ENCODE results near the gene ARVCF.

The ARVCF gene

DNA sequence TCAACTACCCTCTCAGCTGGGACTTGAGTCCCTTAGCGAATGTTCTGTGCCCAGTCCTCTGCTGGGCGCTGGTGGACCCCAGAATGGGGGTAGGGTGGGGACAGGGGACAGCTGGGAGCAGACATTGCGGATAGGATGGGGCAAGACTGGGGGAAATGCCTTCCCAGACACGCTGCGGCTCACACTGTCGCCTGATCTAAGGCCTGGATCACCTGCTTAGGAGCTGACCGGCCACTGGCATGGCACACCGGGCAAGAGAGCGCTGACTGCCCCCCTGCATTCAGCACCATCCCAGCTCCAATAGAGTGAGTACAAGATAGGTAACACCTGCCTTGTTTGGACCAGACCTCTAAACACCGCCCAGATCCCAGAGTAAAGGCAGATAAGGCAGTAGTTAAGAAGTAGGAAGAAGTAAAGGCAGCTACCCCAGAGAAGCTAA is 1.4 kb downstream of the ARVCF start:
- no peak for DNase-seq

DNA sequence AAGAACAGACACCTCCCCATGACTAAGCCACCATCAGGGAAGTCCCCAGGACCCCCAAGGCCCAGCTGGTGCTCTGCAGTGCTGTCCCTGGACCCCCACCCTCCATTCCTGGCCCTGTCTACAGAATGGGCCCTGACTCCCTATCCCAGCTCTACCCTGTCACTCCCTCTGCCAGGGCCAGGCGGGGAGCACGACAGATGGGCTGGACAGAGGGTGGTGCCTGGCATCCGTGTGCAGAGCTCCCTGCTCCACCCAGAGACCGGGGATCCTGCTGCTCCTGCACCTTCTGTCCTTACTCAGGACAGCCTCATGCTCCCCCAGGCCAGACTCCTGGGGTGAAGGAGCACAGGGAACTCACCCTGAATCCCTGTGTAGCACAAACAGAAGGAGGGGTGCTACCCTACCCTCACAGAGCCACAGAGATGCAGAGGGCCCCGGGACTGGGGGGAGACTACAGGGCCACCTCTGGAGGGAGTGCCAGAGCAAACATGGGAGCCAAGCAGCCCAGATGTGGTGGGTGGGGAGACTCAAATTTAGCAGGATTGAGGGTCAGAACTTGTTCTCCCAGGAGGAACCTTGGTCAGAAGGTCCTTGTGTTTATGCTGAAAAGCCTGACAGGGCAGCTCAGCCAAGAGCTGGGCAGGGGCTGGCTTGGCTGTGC is 2.0 kb downstream of the ARVCF start:
- DNase-seq = no peak

DNA sequence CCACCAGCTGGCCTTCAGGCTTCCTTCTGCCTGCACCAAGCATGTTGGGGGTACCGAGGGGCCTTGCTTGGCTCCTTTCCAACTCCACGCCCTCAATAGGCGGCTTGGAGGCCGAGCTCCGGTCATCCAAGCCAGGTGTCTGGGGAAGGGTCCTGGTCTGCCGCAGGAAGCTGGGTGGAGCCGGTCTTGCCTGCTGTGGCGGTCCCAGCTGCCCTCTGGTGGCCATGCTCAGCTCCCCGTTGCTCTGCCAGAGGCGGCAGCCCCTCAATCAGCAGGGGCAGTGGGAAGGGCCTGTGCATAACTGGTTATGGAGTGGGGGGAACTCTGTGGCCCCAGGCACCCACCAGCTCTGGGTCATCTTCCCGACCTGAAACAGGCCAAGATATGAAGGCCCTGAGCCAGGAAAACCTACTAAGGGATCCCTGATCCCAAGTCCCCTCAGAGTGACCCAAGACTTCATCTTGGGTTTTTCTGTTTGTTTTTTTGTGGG is 3.2 kb downstream of the ARVCF start:
- DNase-seq = no peak

DNA sequence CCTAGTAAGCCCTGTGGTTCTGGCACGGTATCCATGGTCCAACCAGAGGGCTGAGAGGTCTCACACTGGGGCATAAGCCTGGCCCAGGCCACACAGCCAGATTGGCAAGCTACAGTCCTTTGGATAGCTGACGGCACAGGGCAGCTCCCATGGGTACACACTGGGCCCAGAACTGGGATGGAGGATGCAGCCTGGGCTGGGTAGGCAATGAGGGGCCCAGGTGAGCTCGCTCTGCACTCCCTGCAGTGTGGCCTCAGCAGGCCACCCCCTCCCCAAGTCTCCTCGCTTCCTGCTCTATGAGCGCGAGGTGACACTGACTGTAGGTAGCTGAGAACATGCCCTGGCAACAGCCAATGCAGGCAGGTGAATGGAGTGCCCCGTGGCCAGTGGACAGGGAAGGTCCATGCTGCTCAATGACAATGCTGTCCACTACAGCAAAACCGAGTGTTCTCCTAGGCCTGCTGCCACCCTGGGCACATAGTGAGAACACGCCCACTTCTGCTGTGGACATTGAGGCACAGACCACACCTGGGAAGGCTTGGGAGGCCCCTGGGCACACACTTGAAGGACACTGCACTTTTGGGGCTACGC is 3.8 kb downstream of the ARVCF start:
- DNase-seq = no peak

DNA sequence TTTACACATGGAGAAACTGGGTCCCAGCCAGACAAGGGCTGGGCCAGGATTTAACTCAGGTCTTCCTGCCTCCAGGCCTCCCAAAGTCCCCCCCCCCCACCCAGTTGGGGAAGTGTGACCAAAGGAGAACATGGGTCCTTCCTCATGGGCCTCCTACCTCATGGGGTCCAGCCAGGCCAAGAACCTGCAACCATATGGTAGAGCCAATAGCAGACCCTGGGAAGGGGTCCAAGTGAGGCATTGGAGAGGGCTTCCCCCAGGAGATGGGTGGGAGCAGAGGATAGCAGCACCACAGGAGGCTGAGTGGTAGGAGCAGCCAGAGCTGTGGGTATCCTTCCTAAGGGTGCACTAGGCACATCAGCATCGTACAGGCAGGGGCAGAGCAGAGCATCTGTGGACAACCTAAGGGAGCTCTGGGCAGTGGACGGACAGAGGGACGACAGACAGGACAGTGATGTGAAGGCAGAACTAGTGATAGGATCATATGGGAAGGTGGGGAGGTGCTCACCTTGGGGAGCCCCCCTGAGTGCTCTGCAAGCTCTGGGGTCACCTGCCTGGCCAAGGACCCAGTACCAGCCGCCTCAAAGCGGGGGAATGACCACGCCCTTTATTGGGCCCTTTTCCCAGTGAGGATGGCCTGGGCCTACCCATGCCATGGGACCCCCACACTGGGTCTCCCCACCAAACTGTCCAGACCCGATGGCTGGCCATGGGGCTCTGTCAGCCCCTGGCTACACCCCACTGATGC is 4.5 kb downstream of the ARVCF start:
- no peak for DNase-seq

DNA sequence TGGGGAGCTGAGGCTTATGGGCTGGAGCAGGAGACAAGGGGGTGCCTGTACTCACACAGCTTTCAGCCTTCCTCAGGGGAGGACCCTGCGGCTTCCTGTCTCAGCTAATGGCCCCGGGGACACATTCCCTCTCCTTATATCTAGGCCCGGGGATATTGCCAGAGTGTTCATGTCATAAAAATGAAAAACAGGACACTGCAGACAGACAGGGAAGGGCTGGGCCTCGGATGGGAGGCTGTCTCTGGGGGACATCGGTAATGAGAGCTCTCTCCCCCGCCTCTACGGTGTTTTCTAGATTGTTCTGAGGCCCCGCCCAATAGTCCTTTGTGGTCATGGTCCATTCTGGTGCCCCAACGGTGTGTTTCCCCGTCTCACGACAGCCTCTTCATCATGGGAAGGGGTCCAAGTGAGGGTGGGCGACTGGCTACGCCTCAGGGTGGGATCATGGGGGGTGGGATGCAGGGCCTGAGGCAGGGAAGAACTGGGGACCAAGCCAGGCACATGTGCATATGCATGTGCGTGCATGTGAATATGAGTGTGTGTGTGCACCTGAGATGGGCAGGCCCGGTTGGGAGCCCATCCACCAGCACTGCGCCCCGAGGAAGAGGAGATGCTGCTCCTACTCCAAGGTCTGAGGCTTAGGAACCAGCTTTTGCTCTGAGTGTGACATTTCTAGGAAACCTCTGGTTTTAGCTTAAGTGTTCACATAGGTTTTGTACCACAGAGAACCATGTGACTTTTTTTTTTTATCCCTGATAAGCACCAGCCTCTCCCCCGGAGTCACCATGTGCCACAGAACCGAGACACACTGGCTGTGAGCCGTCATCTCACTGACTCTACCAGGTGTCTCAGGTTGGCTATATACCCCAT is 5.3 kb downstream of the ARVCF start:
- no peak for DNase-seq

DNA sequence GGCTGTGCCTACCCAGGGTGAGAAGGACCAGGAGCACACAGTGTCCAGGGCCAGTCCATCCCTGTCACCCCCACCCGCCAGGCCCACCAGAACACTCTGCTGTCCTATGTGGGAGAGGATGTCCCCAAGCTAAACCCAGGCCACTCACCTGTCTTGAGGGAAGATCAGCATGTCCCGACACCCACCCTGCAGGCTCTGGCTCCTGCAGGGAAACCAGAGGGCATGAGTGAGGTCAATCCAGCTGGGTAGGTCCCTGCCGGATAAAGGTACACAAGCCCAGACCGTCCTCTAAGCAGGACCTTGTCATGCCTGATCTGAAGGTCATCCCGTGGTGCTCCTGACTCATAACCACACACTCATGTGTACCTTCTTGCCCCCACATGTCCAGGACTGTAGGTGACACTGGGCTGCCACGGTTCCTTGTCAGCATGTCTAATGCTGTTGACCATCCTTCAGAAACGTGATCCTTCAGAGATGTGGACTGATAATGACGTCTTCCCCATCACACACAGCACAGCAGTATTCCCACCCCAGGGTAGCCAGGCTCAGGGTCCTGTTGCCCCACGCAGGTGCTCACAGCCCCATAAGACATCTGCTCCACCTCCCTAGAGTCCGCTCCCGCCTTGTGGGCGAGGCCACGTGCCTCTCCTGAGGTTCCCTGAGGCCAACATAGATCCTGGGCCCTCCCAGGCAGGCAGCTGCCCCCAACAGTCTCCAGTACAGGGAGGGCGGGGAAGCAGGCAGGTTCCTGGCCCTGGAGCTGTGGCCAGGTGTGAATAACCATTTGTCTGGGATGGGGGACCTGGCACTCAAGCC is 6.1 kb downstream of the ARVCF start:
- no peak for DNase-seq

DNA sequence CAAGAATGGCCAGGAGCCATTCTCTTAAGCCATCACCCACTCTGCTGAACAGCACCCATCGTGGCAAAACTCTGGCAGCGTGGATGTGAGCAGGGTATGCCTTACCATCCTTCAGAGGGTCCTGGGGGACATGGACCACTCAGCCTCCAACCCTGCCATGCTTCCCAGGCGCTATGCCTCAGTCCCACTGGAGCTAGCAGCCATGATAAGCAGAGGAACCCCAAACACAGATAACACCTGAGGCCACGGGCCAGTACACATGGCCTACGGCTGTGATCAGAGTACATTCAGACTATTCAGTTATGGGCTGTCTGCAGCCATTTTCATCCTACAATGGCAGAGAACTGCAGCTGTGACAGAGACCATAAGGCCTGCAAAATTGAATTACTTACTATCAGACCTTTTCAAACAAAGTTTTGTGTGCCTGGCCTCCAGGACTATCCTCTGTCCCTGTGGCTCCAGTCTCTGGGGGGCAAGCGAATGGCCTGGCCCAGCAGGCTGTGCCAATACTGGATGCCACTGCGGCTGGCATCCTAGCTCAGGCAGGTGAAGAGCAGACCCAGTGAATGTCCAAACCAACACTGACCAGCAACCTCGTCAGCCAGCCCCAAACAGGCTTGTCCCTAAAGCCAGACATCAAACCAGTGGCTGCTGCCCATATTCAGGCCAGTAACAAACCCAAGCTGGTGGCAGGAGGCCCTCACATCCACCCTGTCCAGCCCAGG is 6.9 kb downstream of the ARVCF start:
- no peak for DNase-seq

DNA sequence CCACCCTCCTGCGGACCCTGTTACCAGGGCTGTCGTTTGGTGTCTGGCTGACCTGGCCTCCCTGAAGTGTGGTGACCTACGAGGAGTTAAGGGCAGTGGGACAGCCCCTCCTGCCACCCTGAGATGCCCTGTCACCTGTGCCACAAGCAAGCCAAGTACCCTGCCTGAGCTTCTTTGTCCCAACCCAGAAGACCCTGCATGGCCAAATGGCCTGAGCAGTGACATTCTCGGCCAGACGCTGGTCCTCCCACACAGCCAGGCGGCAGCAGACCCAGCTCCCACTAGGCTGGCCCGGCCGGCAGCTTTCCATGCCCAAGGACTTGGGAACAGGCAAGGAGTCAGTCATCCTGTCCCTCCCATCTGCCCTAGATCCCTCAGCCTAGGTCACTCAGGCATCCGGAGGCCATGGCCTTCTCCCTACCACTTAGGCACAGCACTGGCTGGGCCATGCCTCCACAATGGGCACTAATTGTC is 7.6 kb downstream of the ARVCF start:
- no peak for DNase-seq

DNA sequence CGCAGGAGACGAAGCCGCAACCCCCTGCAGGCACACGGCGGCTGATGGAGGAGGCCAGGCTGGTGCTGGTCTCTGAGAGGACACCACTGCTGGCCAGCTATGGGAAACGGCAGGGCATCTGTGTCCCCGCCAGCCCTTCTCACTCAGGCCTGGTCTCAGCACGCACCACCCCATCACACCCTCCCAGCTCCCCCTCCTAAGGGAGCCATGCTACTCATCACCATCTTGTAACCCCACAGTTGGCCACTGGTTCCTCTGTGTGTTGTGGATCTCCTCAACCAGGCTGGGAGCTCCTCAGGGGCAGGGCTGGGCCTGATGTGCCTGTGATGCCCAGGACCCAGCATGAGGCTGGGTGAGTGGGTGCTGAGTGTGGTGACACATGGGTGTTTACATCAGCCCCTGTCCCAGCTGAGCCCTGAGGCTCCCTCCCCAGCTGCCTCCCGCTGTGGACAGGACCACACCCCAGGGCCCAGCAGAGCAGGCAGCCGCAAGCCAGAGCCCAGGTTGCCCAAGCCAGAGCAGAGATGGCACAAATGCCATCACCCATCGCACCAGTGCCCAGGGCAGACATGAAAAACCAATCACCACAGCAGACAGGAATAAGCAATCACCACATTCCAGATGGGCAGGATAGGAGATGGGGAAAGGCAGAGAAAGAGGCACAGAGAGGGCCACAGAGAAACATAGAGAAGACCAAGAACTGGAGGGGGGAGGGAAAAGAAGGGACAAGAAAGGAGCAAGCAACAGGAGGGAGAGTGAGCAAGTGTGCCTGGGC is 8.2 kb downstream of the ARVCF start:
- no peak for DNase-seq

DNA sequence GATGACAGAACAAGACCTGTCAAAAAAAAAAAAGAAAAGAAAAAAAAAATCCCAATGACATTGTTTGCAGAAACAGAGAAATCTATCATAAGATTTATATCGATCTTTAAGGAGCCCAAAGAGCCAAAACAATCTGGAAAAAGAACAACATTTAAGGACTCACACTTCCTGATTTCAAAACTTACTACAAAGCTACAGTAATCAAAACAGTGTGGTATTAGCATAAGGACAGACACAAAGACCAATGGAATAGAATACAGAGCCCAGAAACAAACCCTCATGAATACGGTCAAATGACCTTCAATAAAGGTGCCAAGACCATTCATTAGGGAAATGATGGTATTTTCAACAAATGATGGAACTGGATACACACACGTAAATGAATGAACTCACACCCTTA is 12.2 kb downstream of the ARVCF start:
- DNase-seq = no peak

DNA sequence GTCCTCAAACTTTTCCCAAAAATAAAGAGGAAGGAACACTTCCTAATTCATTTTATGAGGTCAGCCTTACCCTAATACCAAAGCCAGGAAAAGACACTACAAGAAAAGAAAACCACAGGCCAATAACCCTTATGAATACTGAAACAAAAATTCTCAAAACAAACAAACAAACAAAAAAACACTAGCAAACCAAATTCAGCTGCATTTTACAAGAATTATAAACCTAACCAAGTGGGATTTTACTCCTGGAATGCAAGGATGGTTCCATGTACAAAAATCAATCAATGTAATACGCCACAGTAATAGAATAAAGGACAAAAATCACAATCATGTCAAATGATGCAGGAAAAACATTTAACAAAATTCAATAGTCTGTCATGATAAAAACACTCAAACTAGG is 13.3 kb downstream of the ARVCF start:
- no peak for DNase-seq

DNA sequence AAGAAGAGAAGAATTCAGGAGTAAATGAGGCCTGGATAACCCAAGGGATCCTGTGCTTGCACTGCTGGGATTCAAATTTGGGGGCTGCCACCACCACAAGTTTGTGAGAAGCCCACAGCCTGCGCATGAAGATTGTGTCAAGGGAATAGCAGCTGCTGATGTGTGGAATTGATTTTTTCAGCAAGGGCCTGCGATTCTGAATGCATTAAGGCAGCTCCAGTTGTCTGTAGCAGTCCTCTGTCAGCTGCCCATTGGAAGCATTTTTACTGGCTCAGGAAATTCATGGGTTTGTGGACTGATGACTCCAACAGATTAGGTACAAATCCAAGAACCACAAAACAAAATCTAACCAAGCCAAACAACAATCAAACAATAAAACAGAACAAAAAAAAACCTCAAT is 14.0 kb downstream of the ARVCF start:
- DNase-seq = no peak

DNA sequence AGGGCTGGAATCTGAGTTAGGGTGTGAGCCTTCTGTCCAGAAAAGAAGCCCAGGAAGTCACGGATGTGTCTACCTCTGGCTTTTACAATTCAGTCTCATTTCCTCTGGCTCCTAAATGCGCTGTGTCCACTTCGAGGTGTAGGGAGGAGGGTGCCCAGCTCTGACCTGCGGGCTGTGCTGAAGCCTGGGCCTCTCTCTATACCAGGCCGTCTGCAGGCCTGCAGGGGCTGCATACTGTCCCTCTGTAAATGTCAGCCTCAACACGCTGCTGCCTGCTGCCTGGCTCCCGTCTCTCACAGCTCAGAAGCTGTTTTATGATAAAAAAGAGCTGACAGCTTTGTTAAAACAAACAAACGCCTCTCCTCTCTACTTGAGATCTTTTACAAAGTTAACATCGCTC is 14.5 kb downstream of the ARVCF start:
- no peak for DNase-seq

DNA sequence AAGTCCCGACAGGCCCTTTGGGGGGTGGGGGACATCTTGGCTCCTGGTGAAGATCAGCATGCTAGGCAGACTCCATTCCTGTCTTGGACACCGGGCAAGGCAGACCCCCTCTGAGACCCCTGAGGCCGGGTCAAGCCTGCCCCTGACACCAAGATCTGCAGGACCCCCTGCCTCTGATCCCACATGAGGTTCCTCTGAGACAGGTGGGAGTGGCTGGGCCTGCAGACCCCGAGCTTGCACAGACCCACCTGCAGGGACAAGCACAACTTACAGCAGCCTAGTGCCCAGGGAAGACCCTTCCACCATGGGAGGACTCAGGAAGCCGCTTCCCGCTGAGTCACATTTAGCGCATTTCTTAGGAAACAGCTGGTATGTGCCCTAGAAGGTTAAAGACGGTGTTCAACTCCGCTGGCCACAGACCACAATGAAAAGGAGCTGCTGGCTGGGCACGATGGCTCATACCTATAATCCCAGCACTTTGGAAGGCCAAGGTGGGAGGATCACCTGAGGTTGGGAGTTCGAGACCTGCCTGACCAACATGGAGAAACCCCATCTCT is 15.5 kb downstream of the ARVCF start:
- DNase-seq = no peak

DNA sequence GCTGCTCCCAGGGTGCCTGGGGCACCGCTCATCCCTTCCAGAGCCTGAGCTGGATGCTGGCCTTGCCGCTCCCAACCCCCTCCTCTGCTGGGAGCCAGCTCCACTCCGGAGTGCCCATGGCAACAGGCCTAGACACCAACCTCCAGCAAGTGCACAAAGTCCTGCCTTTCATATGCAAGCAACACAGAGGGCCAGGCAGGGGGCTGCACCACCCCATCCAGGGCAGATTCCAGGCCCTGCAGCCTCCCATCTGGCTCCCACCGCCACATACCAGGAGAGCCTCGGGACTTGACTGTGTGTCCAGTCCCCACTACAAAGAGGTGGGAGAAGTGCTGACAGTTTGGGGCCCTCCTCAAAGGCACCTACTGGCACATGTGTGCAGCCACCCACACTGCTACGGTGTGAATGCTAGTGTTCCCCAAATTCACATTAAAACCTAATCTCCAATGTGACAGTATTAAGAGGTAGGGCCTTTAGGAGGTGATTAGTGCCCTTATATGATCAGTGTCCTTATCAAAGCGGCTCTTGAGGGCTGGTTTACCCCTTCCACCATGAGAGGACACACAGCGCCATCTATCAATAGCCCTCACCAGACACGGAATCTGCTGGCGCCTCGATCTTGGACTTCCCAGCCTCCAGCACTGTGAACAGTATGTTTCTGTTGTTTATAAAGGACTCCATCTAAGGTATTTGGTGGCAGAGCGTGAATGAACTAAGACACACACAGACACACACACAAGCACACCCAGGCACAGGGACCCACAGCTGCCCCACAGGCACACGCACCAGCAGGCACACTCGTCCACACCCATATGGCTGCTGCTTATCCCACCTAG is 16.2 kb downstream of the ARVCF start:
- DNase-seq = no peak

DNA sequence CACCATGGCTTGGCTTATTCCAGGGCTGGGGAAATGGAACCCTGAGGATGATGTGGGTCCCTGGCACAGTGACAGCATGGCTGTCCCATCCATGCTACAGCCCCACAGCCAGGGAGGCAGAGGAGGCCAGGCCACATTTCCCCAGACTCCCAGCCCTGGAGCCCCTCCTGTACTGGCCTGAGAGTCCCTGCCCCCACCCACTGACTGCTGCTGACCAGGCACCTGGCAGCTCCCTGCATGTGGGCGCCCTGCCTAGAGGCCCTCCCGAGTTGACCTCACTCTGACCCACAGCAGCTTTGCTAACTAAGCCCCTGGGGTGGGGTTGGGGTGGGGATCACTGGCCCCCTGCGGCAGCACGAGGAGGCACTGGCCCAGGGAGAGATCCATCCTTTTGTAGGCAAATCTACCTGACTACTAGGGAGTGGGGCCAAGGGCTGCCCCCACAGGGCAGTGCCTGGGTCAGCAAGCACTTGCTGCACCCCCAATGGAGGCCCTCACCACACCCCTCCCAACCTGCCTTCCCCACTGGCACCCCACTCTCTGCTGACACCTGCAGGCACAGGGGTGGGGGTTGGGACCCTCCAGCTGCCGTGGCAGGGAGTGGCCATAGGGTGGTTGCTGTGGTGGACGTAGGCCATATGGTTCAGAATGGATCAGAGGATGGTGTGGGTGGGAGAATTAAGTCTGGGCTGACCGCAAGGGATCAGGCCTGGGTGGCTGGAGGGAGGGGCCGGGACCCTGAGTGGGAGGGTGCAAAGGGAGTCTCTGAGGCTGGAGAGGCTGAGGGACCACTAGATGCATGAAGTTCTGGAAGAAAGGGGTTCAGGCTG is 17.4 kb downstream of the ARVCF start:
- no peak for DNase-seq

DNA sequence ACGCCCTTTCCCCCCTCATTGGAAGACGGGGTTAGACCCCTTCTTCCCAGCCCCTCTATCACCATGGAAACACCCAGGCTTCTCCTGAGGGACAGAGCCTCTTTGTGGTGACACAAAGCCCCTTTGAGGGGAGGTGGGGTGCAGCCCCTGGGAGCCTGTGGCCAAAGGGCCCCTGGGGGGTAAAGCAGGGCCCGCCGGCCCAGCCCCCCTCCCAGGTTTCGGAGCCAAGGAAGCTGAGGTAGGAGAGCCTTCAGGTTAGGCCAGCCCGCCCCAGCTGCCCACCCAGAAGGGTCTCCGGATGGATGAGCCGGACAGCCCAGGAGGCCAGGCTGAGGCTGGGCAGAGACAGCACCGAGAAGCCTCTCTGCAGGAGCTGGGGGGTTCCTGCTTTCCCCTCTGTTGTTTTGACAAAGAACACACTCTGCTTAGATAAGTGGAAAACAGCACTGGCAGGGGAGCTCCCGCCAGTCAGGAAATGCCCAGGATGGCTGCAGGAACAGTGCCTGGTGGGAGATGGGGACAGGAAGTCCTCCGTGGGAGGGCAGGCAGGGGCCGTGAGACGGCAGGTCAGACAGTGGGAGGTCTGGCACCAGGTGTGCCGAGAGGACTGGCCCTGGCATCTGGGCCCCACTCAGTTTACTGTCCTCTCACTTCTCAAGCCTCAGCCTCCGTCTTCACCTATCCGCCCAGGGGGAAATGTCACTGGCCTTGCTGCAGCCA is 18.2 kb downstream of the ARVCF start:
- DNase-seq = no peak

Measured in NCI-H1105 (cell line).